Neural progenitor cell (in vitro differentiated cells): ENCODE data around the gene NFIA. TPM values are rescaled to one million over a fixed set of nuclear protein-coding genes. Genes with fewer than 3 reads are reported as not detected.

Source experiments
- DNase-seq: peaks from one replicate; pipeline ENCODE4 v3.0.0-alpha.2; 2016; ENCODE audit warnings: low spot score
- H2AFZ ChIP-seq: fragments of 200-600 bp; sonication (generic); replicated peaks from 2 replicates; pipeline ENCODE4 v1.6.1; 2016; ENCODE audit warnings: antibody characterized with exemption
- H3F3A ChIP-seq: fragments of 200-600 bp; sonication (generic); 2 replicates; pipeline ENCODE4 v1.6.1; 2016; ENCODE audit warnings: antibody characterized with exemption, low read depth
- H3K27ac ChIP-seq: fragments of 200-600 bp; sonication (generic); 2 replicates; pipeline ENCODE4 v1.5.1; 2016; ENCODE audit warnings: mild to moderate bottlenecking
- H3K27me3 ChIP-seq: fragments of 200-600 bp; sonication (generic); 2 replicates; pipeline ENCODE4 v1.6.1; 2016; ENCODE audit warnings: mild to moderate bottlenecking, moderate library complexity
- H3K36me3 ChIP-seq: fragments of 200-600 bp; sonication (generic); 2 replicates; pipeline ENCODE4 v1.5.1; 2016
- H3K4me1 ChIP-seq: fragments of 200-600 bp; sonication (generic); 2 replicates; pipeline ENCODE4 v1.6.1; 2016; ENCODE audit warnings: mixed run types
- H3K4me2 ChIP-seq: fragments of 200-600 bp; sonication (generic); 2 replicates; pipeline ENCODE4 v1.6.1; 2016
- H3K4me3 ChIP-seq: fragments of 200-600 bp; sonication (generic); 2 replicates; pipeline ENCODE4 v1.5.1; 2016
- H3K79me2 ChIP-seq: fragments of 200-600 bp; sonication (generic); 2 replicates; pipeline ENCODE4 v1.6.1; 2016; ENCODE audit warnings: low read depth
- H3K9ac ChIP-seq: fragments of 200-600 bp; sonication (generic); 2 replicates; pipeline ENCODE4 v1.6.1; 2016
- H3K9me3 ChIP-seq: fragments of 200-600 bp; sonication (generic); 2 replicates; pipeline ENCODE4 v1.5.1; 2016; ENCODE audit warnings: low read depth
- H4K20me1 ChIP-seq: fragments of 200-600 bp; sonication (generic); 2 replicates; pipeline ENCODE4 v1.6.1; 2016; ENCODE audit warnings: low read depth
- H3K27ac Mint-ChIP-seq: 3 replicates; pipeline ENCODE4 v1.8.0; 2021; ENCODE audit warnings: mixed read lengths
- H3K27me3 Mint-ChIP-seq: 2 replicates; pipeline ENCODE4 v1.8.0; 2022; ENCODE audit warnings: low read depth, mild to moderate bottlenecking, inconsistent platforms, moderate library complexity, mixed read lengths; ENCODE audit not compliant: insufficient read depth
- H3K36me3 Mint-ChIP-seq: 3 replicates; pipeline ENCODE4 v1.8.0; 2021; ENCODE audit warnings: mixed read lengths
- H3K4me1 Mint-ChIP-seq: 3 replicates; pipeline ENCODE4 v1.8.0; 2021; ENCODE audit warnings: mixed read lengths
- H3K4me3 Mint-ChIP-seq: 3 replicates; pipeline ENCODE4 v1.8.0; 2021; ENCODE audit warnings: mild to moderate bottlenecking, moderate library complexity, mixed read lengths
- H3K9me3 Mint-ChIP-seq: 3 replicates; pipeline ENCODE4 v1.8.0; 2020; ENCODE audit warnings: mixed read lengths
- CTCF ChIP-seq: fragments of 200-600 bp; sonication (generic); IDR thresholded peaks from 2 replicates; pipeline ENCODE4 v1.5.1; 2017; ENCODE audit warnings: antibody characterized with exemption, mild to moderate bottlenecking
- EZH2 ChIP-seq: fragments of 200-600 bp; sonication (generic); IDR thresholded peaks from 2 replicates; pipeline ENCODE4 v1.6.1; 2017; ENCODE audit warnings: antibody characterized with exemption, mild to moderate bottlenecking, moderate library complexity
- EZH2phosphoT487 ChIP-seq: fragments of 200-600 bp; sonication (generic); IDR thresholded peaks from 2 replicates; pipeline ENCODE4 v1.6.1; 2017; ENCODE audit warnings: antibody characterized with exemption
- total RNA-seq: library from RNA; depleted of rRNA; stranded (reverse); fragments of >200 nt; gene quantifications from 2 replicates; pipeline ENCODE4 v1.2.3, GENCODE V29; 2015; ENCODE audit warnings: low replicate concordance

Gene NFIA
- total RNA-seq, 1 donor from 2014 or later: 5.3 TPM

- no peaks in the 10 kb centered on the region for H4K20me1 ChIP-seq
- DNase-seq: no peak
- H3K27ac ChIP-seq: no peak overlapping the region
- no peak overlapping the region for H3K4me2 ChIP-seq
- H3K4me3 ChIP-seq: no peak overlapping the region
- no peak overlapping the region for H3K9ac ChIP-seq
- Mint-ChIP-seq H3K27me3 (peaks cover 3% of the 10 kb centered on the region), H3K36me3 (peaks cover 6% of the 10 kb centered on the region), H3K9me3 (no peaks in the 10 kb centered on the region), H3K4me1 (peaks cover 13% of the 10 kb centered on the region), H3K27ac (no peak overlapping the region), H3K4me3 (no peak overlapping the region)
- no peaks in the 10 kb centered on the region for H3F3A ChIP-seq
- no peaks in the 10 kb centered on the region for H3K79me2 ChIP-seq
- no peaks in the 10 kb centered on the region for H3K36me3 ChIP-seq
- H3K4me1 ChIP-seq: no peaks in the 10 kb centered on the region
- H3K27me3 ChIP-seq: no peaks in the 10 kb centered on the region
- H2AFZ ChIP-seq: no peak overlapping the region
- H3K9me3 ChIP-seq: no peaks in the 10 kb centered on the region
- TF ChIP-seq EZH2: no peak
- no peak for TF ChIP-seq EZH2phosphoT487
- TF ChIP-seq CTCF: no peak
Observed at GRCh38 chr1:61378494-61379180, 296.3 kb downstream of the NFIA start.

GRCh38 chr1:61379693-61380092 is 297.3 kb downstream of the NFIA start:
- no peaks in the 10 kb centered on the region for H4K20me1 ChIP-seq
- no peak overlapping the region for H2AFZ ChIP-seq
- no peak overlapping the region for H3K9ac ChIP-seq
- H3K36me3 Mint-ChIP-seq: peaks cover 15% of the 10 kb centered on the region
- H3F3A ChIP-seq: no peaks in the 10 kb centered on the region
- TF ChIP-seq EZH2 (no peak), CTCF (no peak), EZH2phosphoT487 (no peak)
- no peak overlapping the region for H3K4me2 ChIP-seq
- H3K9me3 ChIP-seq: no peaks in the 10 kb centered on the region
- H3K36me3 ChIP-seq: no peaks in the 10 kb centered on the region
- peaks cover 3% of the 10 kb centered on the region for H3K27me3 Mint-ChIP-seq
- no peak for DNase-seq
- H3K27ac Mint-ChIP-seq: no peak overlapping the region
- no peak overlapping the region for H3K27ac ChIP-seq
- H3K27me3 ChIP-seq: peaks cover 3% of the 10 kb centered on the region
- no peaks in the 10 kb centered on the region for H3K79me2 ChIP-seq
- H3K4me3 ChIP-seq: no peak overlapping the region
- H3K4me1 ChIP-seq: no peaks in the 10 kb centered on the region
- no peaks in the 10 kb centered on the region for H3K9me3 Mint-ChIP-seq
- H3K4me1 Mint-ChIP-seq: peaks cover 7% of the 10 kb centered on the region
- H3K4me3 Mint-ChIP-seq: no peak overlapping the region

- H3K4me1 Mint-ChIP-seq: peaks cover 3% of the 10 kb centered on the region
Observed at GRCh38 chr1:61380561-61380960, 298.2 kb downstream of the NFIA start.

More at GRCh38 chr1:61380561-61380960, 298.2 kb downstream of the NFIA start:
- no peaks in the 10 kb centered on the region for H3F3A ChIP-seq
- H3K36me3 ChIP-seq: no peaks in the 10 kb centered on the region
- no peak for DNase-seq
- no peak overlapping the region for H3K27ac ChIP-seq
- H3K4me3 ChIP-seq: no peak overlapping the region
- peaks cover 6% of the 10 kb centered on the region for H3K27me3 ChIP-seq
- H3K4me1 ChIP-seq: no peaks in the 10 kb centered on the region
- no peak overlapping the region for H3K4me3 Mint-ChIP-seq
- H3K27me3 Mint-ChIP-seq: peaks cover 8% of the 10 kb centered on the region
- H3K9ac ChIP-seq: no peak overlapping the region
- peaks cover 20% of the 10 kb centered on the region for H3K36me3 Mint-ChIP-seq
- H2AFZ ChIP-seq: no peak overlapping the region
- no peaks in the 10 kb centered on the region for H4K20me1 ChIP-seq
- H3K27ac Mint-ChIP-seq: no peak overlapping the region
- no peak overlapping the region for H3K4me2 ChIP-seq
- no peaks in the 10 kb centered on the region for H3K9me3 ChIP-seq
- no peak for TF ChIP-seq CTCF
- no peak for TF ChIP-seq EZH2phosphoT487
- no peak for TF ChIP-seq EZH2
- H3K9me3 Mint-ChIP-seq: no peaks in the 10 kb centered on the region
- no peaks in the 10 kb centered on the region for H3K79me2 ChIP-seq
